ENCODE results near the gene GFI1B. TPM values are rescaled to one million over a fixed set of nuclear protein-coding genes. Genes with fewer than 3 reads are reported as not detected.

The GFI1B gene
- total and polyA plus RNA-seq, 4 donors, result 0.05 to 53.6 TPM; not detected in 2

DNA sequence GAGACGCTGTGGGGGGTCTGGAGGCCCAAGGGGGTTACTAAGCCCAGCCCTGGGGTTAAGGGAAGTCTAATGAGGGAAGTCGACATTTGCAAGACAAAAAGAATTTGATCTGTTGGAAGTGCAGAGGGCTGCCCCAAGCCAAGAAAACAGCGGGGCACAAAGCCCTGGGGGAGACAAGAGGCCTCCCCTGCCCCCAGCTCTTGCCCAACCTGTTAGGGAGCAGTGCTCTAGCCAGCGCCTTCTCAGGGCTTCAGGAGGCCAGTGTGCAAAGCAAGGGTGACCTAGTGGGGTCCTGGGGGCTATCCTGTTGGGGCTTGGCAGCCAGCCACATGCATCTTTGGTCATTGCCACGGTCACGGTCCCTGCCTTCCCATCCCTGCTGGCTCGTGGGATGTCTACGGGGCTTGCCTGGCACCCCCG is 25.2 kb downstream of the GFI1B start:
- peaks cover 0 to 7% (median 0%) of the 10 kb centered on the region in 4 donors for H3K27me3 ChIP-seq (ENCODE audit: control insufficient read depth in 4 of 4, insufficient read depth in 4 of 4, low read length in 3 of 4)
- WGBS, result 52% methylated on average over 9 of the region's 9 CpGs
- peak; percentile 39 for DNase-seq (ENCODE audit: low spot score)

DNA sequence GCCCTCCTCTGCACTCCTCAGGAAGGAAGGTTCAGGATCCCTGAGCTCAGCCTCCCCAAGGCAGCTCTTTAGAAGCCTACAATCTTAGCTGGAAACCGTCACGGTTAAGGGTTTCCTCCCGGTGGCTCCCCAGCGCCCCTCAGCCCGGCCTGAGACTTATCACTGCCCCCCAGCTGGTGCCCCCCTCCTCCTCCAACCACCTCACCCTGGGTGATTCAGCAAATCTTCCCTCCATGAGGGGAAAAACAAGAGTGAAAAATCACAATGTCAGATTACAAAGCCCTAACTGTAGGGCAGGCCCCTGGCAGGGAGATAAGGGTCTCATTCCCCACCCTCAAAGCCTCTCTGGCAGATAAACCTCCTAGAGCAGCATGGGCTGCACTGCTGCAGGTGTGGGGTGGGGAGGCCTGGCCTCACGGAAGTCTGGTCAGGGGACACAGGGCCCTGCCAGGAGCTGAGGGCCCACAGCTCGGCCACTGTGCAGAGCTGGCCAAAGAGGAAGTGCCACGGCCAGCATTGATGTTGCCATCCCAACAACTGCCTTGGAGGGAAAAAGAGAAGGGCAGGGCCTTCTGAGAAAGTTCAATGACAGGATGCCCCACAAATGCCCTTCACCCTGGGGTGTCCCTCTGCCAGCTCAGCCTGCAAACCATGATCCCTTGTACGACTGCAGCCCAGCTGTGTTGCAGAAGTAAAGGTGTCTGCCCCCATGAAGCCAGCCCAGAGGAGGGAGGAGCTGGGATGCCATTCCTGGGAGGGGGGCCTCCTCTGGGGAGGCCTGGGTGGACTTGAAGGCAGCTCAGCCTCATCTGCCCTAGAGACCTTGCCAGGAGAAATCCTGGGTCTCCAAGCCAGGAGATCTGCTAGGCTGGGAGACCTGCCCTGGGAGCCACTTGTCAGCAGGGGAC is 25.9 kb downstream of the GFI1B start:
- Histone ChIP-seq H3K27ac (ENCODE audit: low read depth in 1 of 2, low read length in 2 of 2) (no peak overlapping the region), H3K4me3 (ENCODE audit: low read depth in 1 of 3, low read length in 3 of 3) (no peak overlapping the region), H3K27me3 (ENCODE audit: control insufficient read depth in 4 of 4, insufficient read depth in 4 of 4, low read length in 3 of 4) (peaks cover 0 to 7% (median 0%) of the 10 kb centered on the region in 4 donors), H3K4me1 (ENCODE audit: control insufficient read depth in 4 of 4, insufficient read depth in 4 of 4, low read length in 3 of 4) (peaks cover 0 to 1% (median 0%) of the 10 kb centered on the region in 4 donors), H3K36me3 (ENCODE audit: control insufficient read depth in 4 of 4, insufficient read depth in 3 of 4, low read depth in 1 of 4, low read length in 3 of 4) (no peaks in the 10 kb centered on the region), H3K9ac (ENCODE audit: low read depth in 1 of 2, low read length in 2 of 2) (no peak overlapping the region), H3K9me3 (ENCODE audit: control insufficient read depth in 4 of 4, low read length in 3 of 4) (no peaks in the 10 kb centered on the region)
- no peak for TF ChIP-seq TAF1 (conservative IDR thresholded peaks at IDR 0.05)
- no peak for TF ChIP-seq HNF4G (IDR thresholded peaks at IDR 0.05)
- no peak for TF ChIP-seq HNF4A (conservative IDR thresholded peaks at IDR 0.05)
- TF ChIP-seq FOXA2 (IDR thresholded peaks at IDR 0.05), result no peak
- no peak for TF ChIP-seq MAX (IDR thresholded peaks at IDR 0.05)
- no peak for TF ChIP-seq GABPA (IDR thresholded peaks at IDR 0.05 in 1 of 2, conservative IDR thresholded peaks at IDR 0.05 in 1 of 2)
- no peak for TF ChIP-seq SP1 (IDR thresholded peaks at IDR 0.05)
- TF ChIP-seq, protein P1, sequence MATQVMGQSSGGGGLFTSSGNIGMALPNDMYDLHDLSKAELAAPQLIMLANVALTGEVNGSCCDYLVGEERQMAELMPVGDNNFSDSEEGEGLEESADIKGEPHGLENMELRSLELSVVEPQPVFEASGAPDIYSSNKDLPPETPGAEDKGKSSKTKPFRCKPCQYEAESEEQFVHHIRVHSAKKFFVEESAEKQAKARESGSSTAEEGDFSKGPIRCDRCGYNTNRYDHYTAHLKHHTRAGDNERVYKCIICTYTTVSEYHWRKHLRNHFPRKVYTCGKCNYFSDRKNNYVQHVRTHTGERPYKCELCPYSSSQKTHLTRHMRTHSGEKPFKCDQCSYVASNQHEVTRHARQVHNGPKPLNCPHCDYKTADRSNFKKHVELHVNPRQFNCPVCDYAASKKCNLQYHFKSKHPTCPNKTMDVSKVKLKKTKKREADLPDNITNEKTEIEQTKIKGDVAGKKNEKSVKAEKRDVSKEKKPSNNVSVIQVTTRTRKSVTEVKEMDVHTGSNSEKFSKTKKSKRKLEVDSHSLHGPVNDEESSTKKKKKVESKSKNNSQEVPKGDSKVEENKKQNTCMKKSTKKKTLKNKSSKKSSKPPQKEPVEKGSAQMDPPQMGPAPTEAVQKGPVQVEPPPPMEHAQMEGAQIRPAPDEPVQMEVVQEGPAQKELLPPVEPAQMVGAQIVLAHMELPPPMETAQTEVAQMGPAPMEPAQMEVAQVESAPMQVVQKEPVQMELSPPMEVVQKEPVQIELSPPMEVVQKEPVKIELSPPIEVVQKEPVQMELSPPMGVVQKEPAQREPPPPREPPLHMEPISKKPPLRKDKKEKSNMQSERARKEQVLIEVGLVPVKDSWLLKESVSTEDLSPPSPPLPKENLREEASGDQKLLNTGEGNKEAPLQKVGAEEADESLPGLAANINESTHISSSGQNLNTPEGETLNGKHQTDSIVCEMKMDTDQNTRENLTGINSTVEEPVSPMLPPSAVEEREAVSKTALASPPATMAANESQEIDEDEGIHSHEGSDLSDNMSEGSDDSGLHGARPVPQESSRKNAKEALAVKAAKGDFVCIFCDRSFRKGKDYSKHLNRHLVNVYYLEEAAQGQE (IDR thresholded peaks at IDR 0.05), result no peak
- TF ChIP-seq EGR1 (IDR thresholded peaks at IDR 0.05; ENCODE audit: low read depth in 2 of 2), result no peak
- TF ChIP-seq, protein P2, sequence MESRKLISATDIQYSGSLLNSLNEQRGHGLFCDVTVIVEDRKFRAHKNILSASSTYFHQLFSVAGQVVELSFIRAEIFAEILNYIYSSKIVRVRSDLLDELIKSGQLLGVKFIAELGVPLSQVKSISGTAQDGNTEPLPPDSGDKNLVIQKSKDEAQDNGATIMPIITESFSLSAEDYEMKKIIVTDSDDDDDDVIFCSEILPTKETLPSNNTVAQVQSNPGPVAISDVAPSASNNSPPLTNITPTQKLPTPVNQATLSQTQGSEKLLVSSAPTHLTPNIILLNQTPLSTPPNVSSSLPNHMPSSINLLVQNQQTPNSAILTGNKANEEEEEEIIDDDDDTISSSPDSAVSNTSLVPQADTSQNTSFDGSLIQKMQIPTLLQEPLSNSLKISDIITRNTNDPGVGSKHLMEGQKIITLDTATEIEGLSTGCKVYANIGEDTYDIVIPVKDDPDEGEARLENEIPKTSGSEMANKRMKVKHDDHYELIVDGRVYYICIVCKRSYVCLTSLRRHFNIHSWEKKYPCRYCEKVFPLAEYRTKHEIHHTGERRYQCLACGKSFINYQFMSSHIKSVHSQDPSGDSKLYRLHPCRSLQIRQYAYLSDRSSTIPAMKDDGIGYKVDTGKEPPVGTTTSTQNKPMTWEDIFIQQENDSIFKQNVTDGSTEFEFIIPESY (IDR thresholded peaks at IDR 0.05), result no peak
- WGBS, result 55% methylated on average over 9 of the region's 9 CpGs
- DNase-seq (ENCODE audit: low spot score), result peak; percentile 82

More for the DNA sequence above, 25.2 kb downstream of the GFI1B start:
- no peaks in the 10 kb centered on the region for H3K9me3 ChIP-seq (ENCODE audit: control insufficient read depth in 4 of 4, low read length in 3 of 4)
- H3K9ac ChIP-seq (ENCODE audit: low read depth in 1 of 2, low read length in 2 of 2), result no peak overlapping the region
- H3K4me1 ChIP-seq (ENCODE audit: control insufficient read depth in 4 of 4, insufficient read depth in 4 of 4, low read length in 3 of 4), result peaks cover 0 to 1% (median 0%) of the 10 kb centered on the region in 4 donors
- no peak overlapping the region for H3K27ac ChIP-seq (ENCODE audit: low read depth in 1 of 2, low read length in 2 of 2)
- TF ChIP-seq JUND (IDR thresholded peaks at IDR 0.05) (no peak), HNF4G (IDR thresholded peaks at IDR 0.05) (no peak), SP1 (IDR thresholded peaks at IDR 0.05) (no peak)
- TF ChIP-seq, protein P1 (IDR thresholded peaks at IDR 0.05), result no peak
- H3K4me3 ChIP-seq (ENCODE audit: low read depth in 1 of 3, low read length in 3 of 3), result no peak overlapping the region
- no peaks in the 10 kb centered on the region for H3K36me3 ChIP-seq (ENCODE audit: control insufficient read depth in 4 of 4, insufficient read depth in 3 of 4, low read depth in 1 of 4, low read length in 3 of 4)
